Neural cell (in vitro differentiated cells): Measurements from ENCODE around the gene NBEA. TPM values are rescaled to one million over a fixed set of nuclear protein-coding genes. Genes with fewer than 3 reads are reported as not detected.
A peak's percentile ranks its signal among the peaks of the same experiment; 100 is the strongest.

ENCODE experiments used
- H2AFZ ChIP-seq: fragments of 200-600, 300-800 bp; sonication (generic), shearing (Covaris generic); 2 replicates; pipeline ENCODE4 v1.6.0; 2014; ENCODE audit warnings: low read depth, mild to moderate bottlenecking, antibody characterized with exemption, low read length, moderate library complexity
- H3F3A ChIP-seq: fragments of 200-600 bp; shearing (Covaris generic); 2 replicates; pipeline ENCODE4 v1.6.1; 2016; ENCODE audit warnings: mild to moderate bottlenecking, moderate library complexity, mixed read lengths, antibody characterized with exemption, low read length; ENCODE audit not compliant: insufficient read depth, poor library complexity, severe bottlenecking
- H3K27ac ChIP-seq: fragments of 200-600, 300-800 bp; sonication (generic), shearing (Covaris generic); 2 replicates; pipeline ENCODE4 v1.5.1; 2014; ENCODE audit warnings: mild to moderate bottlenecking, low read length, moderate library complexity
- H3K27me3 ChIP-seq: fragments of 300-800, 200-600 bp; sonication (generic), shearing (Covaris generic); 2 replicates; pipeline ENCODE4 v1.6.0; 2014; ENCODE audit warnings: mild to moderate bottlenecking, low read depth, low read length, moderate library complexity; ENCODE audit not compliant: insufficient read depth
- H3K36me3 ChIP-seq: fragments of 300-800, 200-600 bp; sonication (generic), shearing (Covaris generic); 2 replicates; pipeline ENCODE4 v1.5.1; 2014; ENCODE audit warnings: mild to moderate bottlenecking, antibody characterized with exemption, low read length, moderate library complexity; ENCODE audit not compliant: insufficient read depth
- H3K4me2 ChIP-seq: fragments of 300-800, 200-600 bp; sonication (generic), shearing (Covaris generic); 2 replicates; pipeline ENCODE4 v1.6.0; 2014; ENCODE audit warnings: mild to moderate bottlenecking, low read length
- H3K4me3 ChIP-seq: fragments of 300-800, 200-600 bp; sonication (generic), shearing (Covaris generic); 2 replicates; pipeline ENCODE4 v1.5.1; 2014; ENCODE audit warnings: mild to moderate bottlenecking, low read length, moderate library complexity
- H3K79me2 ChIP-seq: fragments of 200-600 bp; shearing (Covaris generic); replicated peaks from 2 replicates; pipeline ENCODE4 v1.6.0; 2014; ENCODE audit warnings: mild to moderate bottlenecking, low read length, moderate library complexity; ENCODE audit not compliant: insufficient read depth
- H3K9ac ChIP-seq: fragments of 300-800, 200-600 bp; sonication (generic), shearing (Covaris generic); 2 replicates; pipeline ENCODE4 v1.6.1; 2016; ENCODE audit warnings: mild to moderate bottlenecking, low read length, mixed read lengths
- H3K9me2 ChIP-seq: fragments of 200-600 bp; shearing (Covaris generic); 2 replicates; pipeline ENCODE4 v1.6.1; 2016; ENCODE audit warnings: mild to moderate bottlenecking, low read length, mixed read lengths; ENCODE audit not compliant: insufficient read depth
- H3K9me3 ChIP-seq: fragments of 200-600, 300-800 bp; sonication (generic), shearing (Covaris generic); 2 replicates; pipeline ENCODE4 v1.6.1; 2016; ENCODE audit warnings: mild to moderate bottlenecking, mixed run types, low read length, moderate library complexity, mixed read lengths
- H4K20me1 ChIP-seq: fragments of 200-600 bp; shearing (Covaris generic); 2 replicates; pipeline ENCODE4 v1.6.1; 2016; ENCODE audit warnings: mild to moderate bottlenecking, mixed run types; ENCODE audit not compliant: insufficient read depth
- CTCF ChIP-seq: fragments of 450-650 bp; IDR thresholded peaks from 2 replicates; pipeline ENCODE4 v1.5.1; 2014; ENCODE audit warnings: antibody characterized with exemption, mild to moderate bottlenecking, moderate library complexity; ENCODE audit not compliant: poor library complexity, severe bottlenecking
- EP300 ChIP-seq: fragments of 450-650 bp; conservative IDR thresholded peaks from 2 replicates; pipeline ENCODE4 v1.6.1; 2014; ENCODE audit warnings: antibody characterized with exemption, mild to moderate bottlenecking, moderate library complexity; ENCODE audit not compliant: poor library complexity, severe bottlenecking
- EZH2 ChIP-seq: fragments of 200-600, 300-800 bp; shearing (Covaris generic), sonication (generic); IDR thresholded peaks from 2 replicates; pipeline ENCODE4 v1.6.1; 2014; ENCODE audit warnings: antibody characterized with exemption, low read length, borderline replicate concordance, mild to moderate bottlenecking; ENCODE audit not compliant: insufficient read depth, poor library complexity, severe bottlenecking
- MXI1 ChIP-seq: fragments of 450-650 bp; conservative IDR thresholded peaks from 2 replicates; pipeline ENCODE4 v1.6.1; 2014; ENCODE audit warnings: antibody characterized with exemption, mild to moderate bottlenecking; ENCODE audit not compliant: poor library complexity, severe bottlenecking
- POLR2AphosphoS5 ChIP-seq: IDR thresholded peaks from 2 replicates; pipeline ENCODE4 v1.6.1; 2012
- RAD21 ChIP-seq: fragments of 450-650 bp; conservative IDR thresholded peaks from 2 replicates; pipeline ENCODE4 v1.6.1; 2014; ENCODE audit warnings: antibody characterized with exemption, mild to moderate bottlenecking, moderate library complexity
- SMC3 ChIP-seq: fragments of 450-650 bp; conservative IDR thresholded peaks from 2 replicates; pipeline ENCODE4 v1.6.1; 2014; ENCODE audit warnings: antibody characterized with exemption, mild to moderate bottlenecking, moderate library complexity; ENCODE audit not compliant: poor library complexity
- TAF1 ChIP-seq: IDR thresholded peaks from 2 replicates; pipeline ENCODE4 v1.6.1; 2012; ENCODE audit warnings: low read depth
- polyA plus RNA-seq: library from polyadenylated mRNA; depleted of rRNA; stranded (reverse); fragments of >200 nt; gene quantifications from 2 replicates; pipeline ENCODE4 v1.2.3, GENCODE V29; 2014
- TF ChIP-seq, protein P1 (sequence below): IDR thresholded peaks from 2 replicates; pipeline ENCODE4 v1.6.1; 2012; ENCODE audit warnings: borderline replicate concordance

Gene NBEA
- polyA plus RNA-seq, 1 donor from 2014 or later, result 55.8 TPM

GRCh38 chr13:34939771-34940170 lies 2.3 kb upstream of the NBEA start:
- Histone ChIP-seq H3K9me3 (no peaks in the 10 kb centered on the region), H3K4me3 (no peak overlapping the region), H3K36me3 (no peaks in the 10 kb centered on the region), H3K79me2 (peaks cover 17% of the 10 kb centered on the region), H2AFZ (no peak overlapping the region), H3K9me2 (no peaks in the 10 kb centered on the region), H3K27ac (no peak overlapping the region), H3F3A (no peaks in the 10 kb centered on the region), H3K27me3 (no peaks in the 10 kb centered on the region), H4K20me1 (peaks cover 7% of the 10 kb centered on the region), H3K4me2 (no peak overlapping the region), H3K9ac (no peak overlapping the region)
- no peak for TF ChIP-seq EZH2
- TF ChIP-seq, protein P1, sequence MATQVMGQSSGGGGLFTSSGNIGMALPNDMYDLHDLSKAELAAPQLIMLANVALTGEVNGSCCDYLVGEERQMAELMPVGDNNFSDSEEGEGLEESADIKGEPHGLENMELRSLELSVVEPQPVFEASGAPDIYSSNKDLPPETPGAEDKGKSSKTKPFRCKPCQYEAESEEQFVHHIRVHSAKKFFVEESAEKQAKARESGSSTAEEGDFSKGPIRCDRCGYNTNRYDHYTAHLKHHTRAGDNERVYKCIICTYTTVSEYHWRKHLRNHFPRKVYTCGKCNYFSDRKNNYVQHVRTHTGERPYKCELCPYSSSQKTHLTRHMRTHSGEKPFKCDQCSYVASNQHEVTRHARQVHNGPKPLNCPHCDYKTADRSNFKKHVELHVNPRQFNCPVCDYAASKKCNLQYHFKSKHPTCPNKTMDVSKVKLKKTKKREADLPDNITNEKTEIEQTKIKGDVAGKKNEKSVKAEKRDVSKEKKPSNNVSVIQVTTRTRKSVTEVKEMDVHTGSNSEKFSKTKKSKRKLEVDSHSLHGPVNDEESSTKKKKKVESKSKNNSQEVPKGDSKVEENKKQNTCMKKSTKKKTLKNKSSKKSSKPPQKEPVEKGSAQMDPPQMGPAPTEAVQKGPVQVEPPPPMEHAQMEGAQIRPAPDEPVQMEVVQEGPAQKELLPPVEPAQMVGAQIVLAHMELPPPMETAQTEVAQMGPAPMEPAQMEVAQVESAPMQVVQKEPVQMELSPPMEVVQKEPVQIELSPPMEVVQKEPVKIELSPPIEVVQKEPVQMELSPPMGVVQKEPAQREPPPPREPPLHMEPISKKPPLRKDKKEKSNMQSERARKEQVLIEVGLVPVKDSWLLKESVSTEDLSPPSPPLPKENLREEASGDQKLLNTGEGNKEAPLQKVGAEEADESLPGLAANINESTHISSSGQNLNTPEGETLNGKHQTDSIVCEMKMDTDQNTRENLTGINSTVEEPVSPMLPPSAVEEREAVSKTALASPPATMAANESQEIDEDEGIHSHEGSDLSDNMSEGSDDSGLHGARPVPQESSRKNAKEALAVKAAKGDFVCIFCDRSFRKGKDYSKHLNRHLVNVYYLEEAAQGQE, result no peak
- TF ChIP-seq POLR2AphosphoS5, result no peak
- no peak for TF ChIP-seq CTCF
- no peak for TF ChIP-seq SMC3
- TF ChIP-seq TAF1, result no peak
- no peak for TF ChIP-seq RAD21
- no peak for TF ChIP-seq EP300
- no peak for TF ChIP-seq MXI1

- Histone ChIP-seq H3F3A (no peaks in the 10 kb centered on the region), H4K20me1 (peaks cover 7% of the 10 kb centered on the region), H3K36me3 (no peaks in the 10 kb centered on the region), H3K79me2 (peaks cover 33% of the 10 kb centered on the region), H3K9me3 (no peaks in the 10 kb centered on the region), H3K9me2 (no peaks in the 10 kb centered on the region), H3K4me2 (peak overlapping the region; percentile 31), H2AFZ (peak overlapping the region; percentile 13), H3K27me3 (no peaks in the 10 kb centered on the region), H3K27ac (peak overlapping the region; percentile 87), H3K4me3 (peak overlapping the region; percentile 86), H3K9ac (peak overlapping the region; percentile 92)
- TF ChIP-seq EP300 (no peak), RAD21 (no peak)
Observed at GRCh38 chr13:34941436-34941834, 635 bp upstream of the NBEA start.
